Kidney (tissue), 14 donors: ENCODE measurements around the gene SLC66A2. TPM values are rescaled to one million over a fixed set of nuclear protein-coding genes. Genes with fewer than 3 reads are reported as not detected.
A peak's percentile ranks its signal among the peaks of the same experiment; 100 is the strongest.

Source experiments
- DNase-seq, 5 donors: peaks; one replicate each; pipeline ENCODE4 v3.0.0-alpha.2; 2013 to 2020
- FAIRE-seq: peaks from 2 replicates; lab custom pipeline; 2012; peaks lifted over from hg19 to GRCh38; lab: Jason Lieb, UNC
- H3K27ac ChIP-seq, 2 donors: one replicate each; pipeline ENCODE4 v1.7.0; 2013; ENCODE audit warnings: low read depth in 2 of 2, low read length in 2 of 2, inconsistent platforms in 1 of 2
- H3K27me3 ChIP-seq: one replicate; pipeline ENCODE4 v1.7.1; 2013; ENCODE audit warnings: low read length, inconsistent platforms; ENCODE audit not compliant: control insufficient read depth, insufficient read depth
- H3K36me3 ChIP-seq, 3 donors: one replicate each; pipeline versions ENCODE4 v1.7.0 to v1.7.1; 2013; ENCODE audit warnings: low read length in 3 of 3, control low read depth in 1 of 3, inconsistent platforms in 1 of 3; ENCODE audit not compliant: insufficient read depth in 3 of 3, control insufficient read depth in 2 of 3
- H3K4me1 ChIP-seq, 3 donors: one replicate each; pipeline versions ENCODE4 v1.7.0 to v1.7.1; 2013; ENCODE audit warnings: low read length in 3 of 3, inconsistent platforms in 1 of 3, low read depth in 1 of 3; ENCODE audit not compliant: control insufficient read depth in 2 of 3, insufficient read depth in 2 of 3
- H3K4me3 ChIP-seq, 3 donors: one replicate each; pipeline versions ENCODE4 v1.7.0 to v1.8.1; 2013; ENCODE audit warnings: low read length in 3 of 3, control low read depth in 1 of 3, inconsistent platforms in 1 of 3
- H3K9ac ChIP-seq, 3 donors: one replicate each; pipeline versions ENCODE4 v1.7.0 to v1.7.1; 2013; ENCODE audit warnings: low read length in 3 of 3, control low read depth in 1 of 3, inconsistent platforms in 1 of 3
- H3K9me3 ChIP-seq, 3 donors: one replicate each; pipeline versions ENCODE4 v1.7.0 to v1.7.1; 2013; ENCODE audit warnings: low read length in 3 of 3, control low read depth in 1 of 3, inconsistent platforms in 1 of 3; ENCODE audit not compliant: control insufficient read depth in 2 of 3, insufficient read depth in 1 of 3
- intact Hi-C: fragments of 100-400 bp; cut with DNase I; formaldehyde crosslinking; loops from one replicate; pipeline ENCODE4 v1.11.1; 2022
- polyA plus RNA-seq: library from polyadenylated mRNA; stranded (reverse); fragments of 350-450 nt; fragmentation: Illumina TruSeq; extraction: RNeasy Lipid Tissue Mini Kit (QIAGEN cat#74804); gene quantifications from one replicate; pipeline ENCODE4 v1.2.3, GENCODE V29; 2014; ENCODE audit warnings: low read depth, low replicate concordance; ENCODE audit not compliant: insufficient read depth
- total RNA-seq: library from RNA; stranded (reverse); fragmentation: NEBNext Ultra II Directional; extraction: Animal tissue kit (Norgen Biotek cat#: 25700); gene quantifications from one replicate; pipeline ENCODE4 v1.2.1, GENCODE V29; 2021
- TF ChIP-seq, protein P1 (sequence below): IDR thresholded peaks from 3 replicates; pipeline ENCODE4 v1.5.1; 2012; ENCODE audit warnings: mild to moderate bottlenecking, moderate library complexity, borderline replicate concordance; ENCODE audit not compliant: insufficient read depth; ENCODE audit errors: extremely low read depth
- donor health status: control.
- donor health status: control.
- donor health status: control.
- donor health status: control.
- donor health status: control.
- donor health status: DM: yes; HTN: yes; CAD: no.
- donor health status: Normal renal cell carcinoma (clear cell type).

The SLC66A2 gene
- total and polyA plus RNA-seq, 2 donors from 2014 or later = 41.9 to 45.5 TPM

DNA sequence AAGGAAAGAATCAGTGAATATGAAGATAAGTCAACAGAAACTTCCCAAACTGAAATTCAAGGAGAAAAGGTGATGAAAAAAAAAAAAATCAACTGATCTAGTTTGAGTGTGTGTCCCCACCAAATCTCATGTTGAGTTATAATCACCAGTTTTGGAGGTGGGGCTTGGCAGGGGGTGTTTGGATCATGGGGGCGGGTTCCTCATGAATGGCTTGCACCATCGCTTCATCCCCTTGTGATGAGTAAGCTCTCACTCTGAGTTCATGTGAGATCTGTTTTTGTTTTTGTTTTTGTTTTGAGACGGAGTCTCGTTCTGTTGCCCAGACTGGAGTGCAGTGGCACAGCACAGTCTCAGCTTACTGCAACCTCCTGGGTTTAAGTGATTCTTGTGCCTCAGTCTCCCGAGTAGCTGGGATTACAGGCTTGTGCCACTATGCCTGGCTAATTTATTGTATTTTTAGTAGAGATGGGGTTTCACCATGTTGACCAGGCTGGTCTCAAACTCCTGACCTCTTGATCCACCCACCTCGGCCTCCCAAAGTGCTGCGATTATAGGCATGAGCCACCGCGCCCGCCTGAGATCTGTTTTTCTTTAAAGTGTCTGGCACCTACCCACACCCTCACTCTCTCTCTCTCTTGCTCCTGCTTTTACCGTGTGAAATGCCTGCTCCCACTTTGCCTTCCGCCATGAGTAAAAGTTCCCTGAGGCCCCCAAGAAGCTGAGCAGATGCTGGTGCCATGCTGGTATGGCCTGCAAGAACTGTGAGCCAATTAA lies 4.0 kb upstream of the SLC66A2 start:
- no peak overlapping the region for H3K9ac ChIP-seq
- H3K27ac ChIP-seq = no peak overlapping the region
- H3K36me3 ChIP-seq = no peaks in the 10 kb centered on the region
- intact Hi-C loops = no loop called here
- TF ChIP-seq, protein P1, sequence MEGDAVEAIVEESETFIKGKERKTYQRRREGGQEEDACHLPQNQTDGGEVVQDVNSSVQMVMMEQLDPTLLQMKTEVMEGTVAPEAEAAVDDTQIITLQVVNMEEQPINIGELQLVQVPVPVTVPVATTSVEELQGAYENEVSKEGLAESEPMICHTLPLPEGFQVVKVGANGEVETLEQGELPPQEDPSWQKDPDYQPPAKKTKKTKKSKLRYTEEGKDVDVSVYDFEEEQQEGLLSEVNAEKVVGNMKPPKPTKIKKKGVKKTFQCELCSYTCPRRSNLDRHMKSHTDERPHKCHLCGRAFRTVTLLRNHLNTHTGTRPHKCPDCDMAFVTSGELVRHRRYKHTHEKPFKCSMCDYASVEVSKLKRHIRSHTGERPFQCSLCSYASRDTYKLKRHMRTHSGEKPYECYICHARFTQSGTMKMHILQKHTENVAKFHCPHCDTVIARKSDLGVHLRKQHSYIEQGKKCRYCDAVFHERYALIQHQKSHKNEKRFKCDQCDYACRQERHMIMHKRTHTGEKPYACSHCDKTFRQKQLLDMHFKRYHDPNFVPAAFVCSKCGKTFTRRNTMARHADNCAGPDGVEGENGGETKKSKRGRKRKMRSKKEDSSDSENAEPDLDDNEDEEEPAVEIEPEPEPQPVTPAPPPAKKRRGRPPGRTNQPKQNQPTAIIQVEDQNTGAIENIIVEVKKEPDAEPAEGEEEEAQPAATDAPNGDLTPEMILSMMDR = no peak
- H3K4me3 ChIP-seq = no peak overlapping the region
- FAIRE-seq = no peak
- no peak for DNase-seq
- peaks cover 0 to 5% (median 4%) of the 10 kb centered on the region in 3 donors for H3K4me1 ChIP-seq
- no peaks in the 10 kb centered on the region for H3K27me3 ChIP-seq
- H3K9me3 ChIP-seq = no peaks in the 10 kb centered on the region

DNA sequence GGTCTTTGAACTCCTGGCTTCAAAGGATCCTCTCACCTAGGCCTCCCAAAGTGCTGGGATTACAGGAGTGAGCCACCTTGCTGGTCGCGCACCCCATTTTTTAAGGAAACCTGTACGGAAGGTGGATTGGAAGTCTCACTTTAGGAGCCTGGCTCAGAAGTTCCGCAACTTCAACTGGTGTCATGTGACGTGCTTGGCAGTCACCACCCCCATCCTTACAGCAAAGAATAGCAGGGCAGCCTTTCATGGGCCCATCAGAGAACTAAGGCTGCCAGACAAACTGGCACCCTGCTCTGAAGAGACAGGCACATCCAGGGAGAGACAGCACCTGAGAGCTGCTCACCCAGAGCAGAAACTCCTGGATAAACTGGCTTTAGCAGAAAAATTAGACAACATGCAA lies 3.3 kb upstream of the SLC66A2 start:
- DNase-seq = no peak
- H3K27ac ChIP-seq = no peak overlapping the region
- peaks cover 0 to 10% (median 5%) of the 10 kb centered on the region in 3 donors for H3K4me1 ChIP-seq
- H3K27me3 ChIP-seq = no peaks in the 10 kb centered on the region
- H3K4me3 ChIP-seq = no peak overlapping the region
- intact Hi-C loops = no loop called here
- FAIRE-seq = no peak
- H3K36me3 ChIP-seq = no peaks in the 10 kb centered on the region
- H3K9ac ChIP-seq = no peak overlapping the region
- H3K9me3 ChIP-seq = no peaks in the 10 kb centered on the region
- TF ChIP-seq, protein P1 = no peak

DNA sequence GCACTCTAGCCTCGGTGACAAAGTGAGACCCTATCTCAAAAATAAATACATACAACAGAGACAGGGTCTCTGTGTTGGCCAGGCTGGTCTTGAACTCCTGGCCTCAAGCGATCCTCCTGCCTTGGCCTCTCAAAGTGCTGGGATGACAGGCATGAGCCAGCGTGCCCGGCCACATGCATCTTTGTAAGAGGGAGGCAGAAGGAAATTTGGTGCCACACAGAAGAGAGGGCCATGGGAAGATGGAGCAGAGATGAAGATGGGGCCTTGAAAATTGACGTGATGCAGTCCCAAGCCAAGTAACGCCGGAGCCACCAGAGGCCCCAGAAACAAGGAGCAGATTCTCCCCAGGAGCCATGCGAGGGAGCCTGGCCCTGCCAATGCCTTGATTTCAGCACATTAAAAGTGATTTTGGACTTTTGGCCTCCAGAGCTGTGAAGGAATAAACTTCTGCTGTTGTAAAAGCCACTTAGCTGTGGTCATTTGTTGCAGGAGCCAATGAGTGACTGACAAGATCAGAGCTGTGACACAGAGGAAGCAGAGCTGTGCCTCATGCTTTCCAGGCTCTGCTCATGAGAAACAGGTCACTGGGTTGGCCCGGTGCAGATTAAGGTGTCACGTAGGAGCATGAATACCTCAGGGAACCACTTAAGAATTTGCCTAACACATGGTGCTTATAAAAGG lies 2.7 kb upstream of the SLC66A2 start:
- H3K27ac ChIP-seq = no peak overlapping the region
- H3K4me1 ChIP-seq = peaks cover 0 to 12% (median 11%) of the 10 kb centered on the region in 3 donors
- no peaks in the 10 kb centered on the region for H3K27me3 ChIP-seq
- no peak overlapping the region for H3K4me3 ChIP-seq
- H3K9ac ChIP-seq = no peak overlapping the region
- DNase-seq = peak in 1 of 5 donors; percentile 34
- intact Hi-C loops = no loop called here
- H3K9me3 ChIP-seq = no peaks in the 10 kb centered on the region
- H3K36me3 ChIP-seq = peaks cover 0 to under 1% (median 0%) of the 10 kb centered on the region in 3 donors
- no peak for FAIRE-seq
- TF ChIP-seq, protein P1 = no peak
